Neural progenitor cell (in vitro differentiated cells): ENCODE data around the gene ANKRD53.

ENCODE experiments used
- CTCF ChIP-seq: fragments of 200-600 bp; sonication (generic); IDR thresholded peaks from 2 replicates; pipeline ENCODE4 v1.5.1; 2017; ENCODE audit warnings: antibody characterized with exemption, mild to moderate bottlenecking
- EZH2 ChIP-seq: fragments of 200-600 bp; sonication (generic); IDR thresholded peaks from 2 replicates; pipeline ENCODE4 v1.6.1; 2017; ENCODE audit warnings: antibody characterized with exemption, mild to moderate bottlenecking, moderate library complexity

DNA sequence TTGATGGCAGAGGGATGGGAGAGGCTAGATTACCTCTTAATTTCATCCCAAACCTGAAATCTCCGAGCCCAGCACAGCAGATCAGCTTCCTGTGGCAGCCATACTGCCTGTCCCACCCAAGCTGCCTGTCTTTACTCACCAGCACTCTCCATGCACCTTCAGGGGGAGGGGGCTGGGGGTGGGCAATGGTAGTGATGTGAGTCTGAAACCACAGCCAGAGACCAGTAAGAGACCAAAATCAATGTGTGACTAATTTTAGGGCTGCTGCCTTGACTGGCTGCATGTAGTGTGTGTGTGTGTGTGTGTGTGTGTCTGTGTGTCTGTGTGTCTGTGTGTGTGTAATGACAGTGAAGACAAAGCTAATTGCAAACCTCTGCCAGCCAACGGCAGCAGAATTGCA is 27.9 kb downstream of the ANKRD53 start:
- TF ChIP-seq CTCF (no peak), EZH2 (no peak)
